Mesenteric fat pad (tissue), 1 donor: ENCODE data around the gene DDX11. TPM values are rescaled to one million over a fixed set of nuclear protein-coding genes. Genes with fewer than 3 reads are reported as not detected.
"Not testable (repeated sequence)": the region's sequence is repeated elsewhere in the genome, so short reads cannot be mapped to it uniquely, and the experiment has no call there.

Experiments
- DNase-seq: peaks from one replicate; pipeline ENCODE4 v3.0.0-alpha.2; 2020; ENCODE audit warnings: low spot score
- total RNA-seq: library from RNA; stranded (reverse); fragmentation: NEBNext Ultra II Directional; extraction: Animal tissue kit (Norgen Biotek cat#: 25700); gene quantifications from one replicate; pipeline ENCODE4 v1.2.1, GENCODE V29; 2021
- donor health status: DM: yes; HTN: yes; CAD: no.

DDX11 gene
- total RNA-seq, 1 donor from 2014 or later = 28.3 TPM

- DNase-seq = peak; percentile 39
Observed at GRCh38 chr12:31121022-31121728, 47.5 kb downstream of the DDX11 start.

GRCh38 chr12:31122481-31122880 is 48.8 kb downstream of the DDX11 start:
- no peak for DNase-seq

GRCh38 chr12:31124158-31124557 is 50.5 kb downstream of the DDX11 start:
- not testable (repeated sequence) for DNase-seq

- DNase-seq = not testable (repeated sequence)
Observed at GRCh38 chr12:31125171-31125570, 51.5 kb downstream of the DDX11 start.

- DNase-seq = not testable (repeated sequence)
Observed at GRCh38 chr12:31127209-31127848, 53.7 kb downstream of the DDX11 start.

- DNase-seq = not testable (repeated sequence)
Observed at GRCh38 chr12:31136581-31136980, 62.9 kb downstream of the DDX11 start.

- DNase-seq = not testable (repeated sequence)
Observed at GRCh38 chr12:31144768-31145167, 71.1 kb downstream of the DDX11 start.

GRCh38 chr12:31145296-31145695 is 71.6 kb downstream of the DDX11 start:
- not testable (repeated sequence) for DNase-seq

GRCh38 chr12:31147415-31147814 is 73.8 kb downstream of the DDX11 start:
- DNase-seq = not testable (repeated sequence)

GRCh38 chr12:31150766-31151165 is 77.1 kb downstream of the DDX11 start:
- DNase-seq = not testable (repeated sequence)

Other genes starting within 250 kb of the DDX11 start
- 1.4 TPM for gene TSPAN11, start 147.1 kb upstream of the DDX11 start, total RNA-seq